HG03571 (cell line): ENCODE data around the gene ADCY2.

ENCODE experiments used
- ATAC-seq: cut with Tn5 transposase; IDR thresholded peaks from one replicate; pipeline ENCODE4 v1.9.1; 2021; ENCODE audit not compliant: unreplicated experiment

Gene ADCY2

GRCh38 chr5:7857361-7857760 is 461.4 kb downstream of the ADCY2 start:
- no peak for ATAC-seq

- no peak for ATAC-seq
Measured at GRCh38 chr5:7857926-7858632, 462.1 kb downstream of the ADCY2 start.

- no peak for ATAC-seq
Measured at GRCh38 chr5:7866196-7866595, 470.3 kb downstream of the ADCY2 start.

GRCh38 chr5:7867260-7867659 is 471.3 kb downstream of the ADCY2 start:
- no peak for ATAC-seq

- no peak for ATAC-seq
Measured at GRCh38 chr5:7868427-7868772, 472.5 kb downstream of the ADCY2 start.

- ATAC-seq, result peak; percentile 98
Measured at GRCh38 chr5:7868773-7869473, 473.0 kb downstream of the ADCY2 start, which contains the start of the genes FASTKD3 and MTRR. Gene FASTKD3, minus strand, starts transcription at chr5:7869031. Its CDS starts 948 bp downstream, at chr5:7868083. Gene MTRR, plus strand, starts transcription at chr5:7869148. Its CDS starts 1,647 bp downstream, at chr5:7870795.

- ATAC-seq, result peak; percentile 26
Measured at GRCh38 chr5:7869474-7870136, 473.7 kb downstream of the ADCY2 start.

GRCh38 chr5:7871653-7872052 is 475.7 kb downstream of the ADCY2 start:
- no peak for ATAC-seq

GRCh38 chr5:7872517-7873130 is 476.7 kb downstream of the ADCY2 start:
- no peak for ATAC-seq

- no peak for ATAC-seq
Measured at GRCh38 chr5:7873216-7873615, 477.3 kb downstream of the ADCY2 start.

GRCh38 chr5:7874639-7875038 is 478.7 kb downstream of the ADCY2 start:
- ATAC-seq, result no peak

- ATAC-seq, result no peak
Measured at GRCh38 chr5:7875151-7875550, 479.2 kb downstream of the ADCY2 start.

GRCh38 chr5:7876867-7877266 is 480.9 kb downstream of the ADCY2 start:
- peak; percentile 40 for ATAC-seq

GRCh38 chr5:7877851-7878250 is 481.9 kb downstream of the ADCY2 start:
- ATAC-seq, result no peak

- ATAC-seq, result peak; percentile 97
Measured at GRCh38 chr5:7878381-7878873, 482.5 kb downstream of the ADCY2 start.
